Measurements from ENCODE around the gene PDZK1. TPM values are rescaled to one million over a fixed set of nuclear protein-coding genes. Genes with fewer than 3 reads are reported as not detected.
"Not testable (repeated sequence)": the region's sequence is repeated elsewhere in the genome, so short reads cannot be mapped to it uniquely, and the experiment has no call there.

The PDZK1 gene
- total RNA-seq, 3 donors from 2014 or later, result 1.1 to 1.2 TPM; not detected in 1

DNA sequence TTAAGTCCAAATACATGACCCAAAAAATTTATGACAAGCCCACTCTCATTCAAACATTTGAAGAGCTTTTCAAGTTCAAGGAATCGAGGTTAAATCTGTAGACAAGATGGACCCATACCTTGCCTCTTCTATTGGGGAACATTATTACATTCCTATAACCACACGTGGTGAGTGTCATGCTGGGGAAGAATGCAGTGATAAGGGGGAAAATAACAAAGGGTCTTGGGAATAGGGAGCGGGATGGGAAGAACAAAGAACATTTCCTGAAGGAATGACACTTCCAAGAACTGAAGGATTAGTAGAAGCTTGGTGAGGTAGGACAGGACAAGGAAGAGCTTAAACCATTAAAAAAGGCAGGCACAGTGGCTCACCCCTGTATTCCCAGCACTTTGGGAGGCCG, 18.8 kb downstream of the PDZK1 start:
- no peak for ATAC-seq
- intact Hi-C loops (cut with DNase I, micrococcal nuclease), result no loop called here
- Histone ChIP-seq H3K4me1 (ENCODE audit: low read depth) (peaks cover 8% of the 10 kb centered on the region), H3K9me3 (no peaks in the 10 kb centered on the region), H3K36me3 (ENCODE audit: low read depth) (no peaks in the 10 kb centered on the region), H3K4me3 (no peak overlapping the region)
- DNase-seq, result no peak
- TF ChIP-seq, protein P1, sequence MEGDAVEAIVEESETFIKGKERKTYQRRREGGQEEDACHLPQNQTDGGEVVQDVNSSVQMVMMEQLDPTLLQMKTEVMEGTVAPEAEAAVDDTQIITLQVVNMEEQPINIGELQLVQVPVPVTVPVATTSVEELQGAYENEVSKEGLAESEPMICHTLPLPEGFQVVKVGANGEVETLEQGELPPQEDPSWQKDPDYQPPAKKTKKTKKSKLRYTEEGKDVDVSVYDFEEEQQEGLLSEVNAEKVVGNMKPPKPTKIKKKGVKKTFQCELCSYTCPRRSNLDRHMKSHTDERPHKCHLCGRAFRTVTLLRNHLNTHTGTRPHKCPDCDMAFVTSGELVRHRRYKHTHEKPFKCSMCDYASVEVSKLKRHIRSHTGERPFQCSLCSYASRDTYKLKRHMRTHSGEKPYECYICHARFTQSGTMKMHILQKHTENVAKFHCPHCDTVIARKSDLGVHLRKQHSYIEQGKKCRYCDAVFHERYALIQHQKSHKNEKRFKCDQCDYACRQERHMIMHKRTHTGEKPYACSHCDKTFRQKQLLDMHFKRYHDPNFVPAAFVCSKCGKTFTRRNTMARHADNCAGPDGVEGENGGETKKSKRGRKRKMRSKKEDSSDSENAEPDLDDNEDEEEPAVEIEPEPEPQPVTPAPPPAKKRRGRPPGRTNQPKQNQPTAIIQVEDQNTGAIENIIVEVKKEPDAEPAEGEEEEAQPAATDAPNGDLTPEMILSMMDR (IDR thresholded peaks at IDR 0.05), result no peak

DNA sequence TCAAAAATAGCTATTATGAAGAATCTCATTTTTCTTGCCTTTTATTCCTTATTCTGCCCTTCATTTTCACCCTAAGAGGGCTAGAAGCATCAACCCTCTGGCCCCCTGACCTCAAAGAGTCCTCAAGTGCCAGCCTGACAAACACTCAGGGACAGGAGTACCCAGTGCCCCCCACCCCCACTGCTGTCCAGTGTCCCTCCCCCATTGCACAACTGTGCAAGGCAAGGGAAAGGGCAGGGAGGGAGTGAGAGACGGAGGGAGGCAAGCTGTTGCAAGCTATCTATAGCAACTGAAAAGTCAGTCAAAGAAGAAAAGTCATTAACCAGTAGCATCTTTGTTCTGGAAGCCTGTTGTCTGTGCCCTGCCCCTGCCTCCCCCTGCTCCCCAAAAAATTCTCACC, 21.1 kb downstream of the PDZK1 start:
- DNase-seq; intact Hi-C loops (cut with DNase I, micrococcal nuclease); H3K4me1 ChIP-seq (ENCODE audit: low read depth); H3K4me3 ChIP-seq; H3K9me3 ChIP-seq; ATAC-seq; H3K36me3 ChIP-seq (ENCODE audit: low read depth): not testable (repeated sequence)

DNA sequence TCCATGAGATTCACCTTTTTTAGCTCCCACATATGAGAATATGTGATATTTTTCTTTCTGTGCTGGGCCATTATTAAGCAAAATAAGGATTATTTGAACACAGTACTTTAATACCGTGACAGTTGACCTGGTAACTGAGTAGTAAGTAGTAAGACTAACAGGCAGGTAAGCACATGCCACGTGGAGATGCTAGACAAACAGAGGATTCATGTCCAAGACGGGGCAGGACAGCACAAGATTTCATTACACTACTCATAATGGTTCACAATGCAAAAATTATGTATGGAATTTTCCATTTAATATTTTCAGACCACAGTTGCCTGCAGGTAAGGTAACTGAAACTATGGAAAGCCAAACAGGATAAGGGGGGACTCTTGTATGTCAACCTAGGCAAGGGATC, 22.3 kb downstream of the PDZK1 start:
- DNase-seq; H3K4me1 ChIP-seq (ENCODE audit: low read depth); H3K36me3 ChIP-seq (ENCODE audit: low read depth); ATAC-seq; H3K9me3 ChIP-seq; H3K4me3 ChIP-seq; intact Hi-C loops (cut with DNase I, micrococcal nuclease): not testable (repeated sequence)

DNA sequence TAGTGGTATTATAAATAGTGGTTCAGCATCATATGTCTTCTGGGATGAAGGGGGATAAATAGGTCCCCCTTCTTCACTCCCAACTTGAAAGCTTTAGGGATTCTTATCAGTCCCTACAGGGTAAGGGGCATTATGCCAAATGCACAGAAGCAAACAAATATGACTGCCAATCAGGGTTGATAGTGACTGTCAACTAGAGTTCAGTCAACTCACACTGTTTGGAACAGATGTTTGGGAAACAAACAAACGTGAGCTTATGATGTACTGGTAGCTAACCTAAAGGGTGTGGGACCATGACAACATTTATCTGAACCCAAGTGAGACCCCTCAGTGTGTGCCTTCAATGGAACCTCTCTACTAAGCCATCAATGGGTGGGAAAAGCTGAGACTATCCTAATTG, 34.0 kb downstream of the PDZK1 start:
- DNase-seq; H3K9me3 ChIP-seq; H3K36me3 ChIP-seq (ENCODE audit: low read depth); ATAC-seq; intact Hi-C loops (cut with DNase I, micrococcal nuclease); H3K4me1 ChIP-seq (ENCODE audit: low read depth); H3K4me3 ChIP-seq: not testable (repeated sequence)

DNA sequence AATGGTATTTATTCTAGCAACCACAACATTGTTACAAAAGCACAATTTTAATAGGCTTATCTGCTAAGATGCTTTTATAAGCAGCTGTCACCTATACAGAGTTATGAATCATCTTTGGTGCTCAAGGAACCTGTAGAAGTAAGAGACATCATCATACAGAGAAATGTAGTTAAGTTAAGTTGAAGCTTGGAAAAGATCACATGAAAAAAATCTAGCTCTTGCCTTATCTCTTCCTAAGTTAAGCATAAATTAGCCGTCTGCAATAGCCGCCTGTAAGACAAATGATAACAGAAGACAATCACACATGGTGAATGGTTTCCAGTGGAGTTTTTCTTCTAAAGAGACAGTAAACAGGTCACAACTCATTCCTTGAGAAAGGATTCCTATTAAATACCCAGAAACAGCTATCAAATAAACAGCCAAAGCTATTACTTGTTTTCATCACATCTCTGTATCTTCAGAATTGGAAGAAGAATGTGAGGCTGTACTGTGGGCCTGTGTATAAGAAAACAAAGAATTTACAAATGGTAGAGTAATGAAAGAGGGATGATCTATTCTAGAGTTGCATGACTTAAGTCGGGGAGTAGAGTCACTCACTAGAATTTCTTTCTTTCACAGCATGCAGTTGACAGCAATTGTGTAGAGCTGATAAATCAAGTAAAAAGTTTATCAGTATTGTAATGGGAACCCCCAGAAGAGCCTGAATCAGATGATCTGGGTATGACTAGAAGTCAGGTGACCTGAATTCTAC, 36.0 kb downstream of the PDZK1 start:
- ATAC-seq, DNase-seq: not testable (repeated sequence)

DNA sequence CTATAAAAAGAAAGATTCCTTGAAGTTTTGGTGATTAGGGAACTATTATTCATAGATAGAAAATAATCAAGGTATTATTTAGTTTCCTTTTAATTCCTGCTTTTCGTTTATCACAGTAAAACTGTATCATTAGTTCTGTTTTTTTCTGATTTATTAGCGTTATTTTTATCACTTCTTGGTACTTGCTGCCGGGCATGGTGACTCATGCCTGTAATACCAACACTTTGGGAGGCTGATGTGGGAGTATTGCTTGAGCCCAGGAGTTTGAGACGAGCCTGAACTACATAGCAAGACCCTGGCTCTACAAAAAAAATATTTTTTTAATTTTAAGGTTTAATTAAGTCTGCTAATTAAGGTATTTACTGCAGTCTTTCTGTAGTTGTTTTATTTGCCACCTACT, 42.2 kb downstream of the PDZK1 start:
- H3K4me3 ChIP-seq; DNase-seq; ATAC-seq; H3K4me1 ChIP-seq (ENCODE audit: low read depth); intact Hi-C loops (cut with DNase I, micrococcal nuclease); H3K36me3 ChIP-seq (ENCODE audit: low read depth); H3K9me3 ChIP-seq: not testable (repeated sequence)

More for the DNA sequence above, 36.0 kb downstream of the PDZK1 start:
- intact Hi-C loops (cut with DNase I, micrococcal nuclease); H3K9me3 ChIP-seq; H3K36me3 ChIP-seq (ENCODE audit: low read depth); H3K4me3 ChIP-seq; H3K4me1 ChIP-seq (ENCODE audit: low read depth): not testable (repeated sequence)

DNA sequence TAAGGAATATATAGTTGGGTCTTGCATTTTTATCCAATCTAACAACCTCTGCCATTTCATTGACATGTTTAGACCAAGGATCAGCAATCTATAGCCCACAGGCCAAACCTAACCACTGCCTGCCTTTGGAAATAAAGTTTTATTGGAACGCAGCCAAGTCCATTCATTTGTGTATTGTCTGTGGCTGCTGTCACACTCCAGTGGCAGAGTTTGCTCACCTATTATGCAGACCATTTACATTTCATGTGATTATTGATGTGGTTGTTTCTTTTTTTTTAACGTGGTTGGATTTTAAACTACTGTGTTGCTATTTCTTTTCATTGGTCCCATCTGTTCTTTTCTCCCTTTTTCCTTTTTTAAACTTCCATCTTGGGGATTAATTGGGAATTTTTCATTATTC, 44.7 kb downstream of the PDZK1 start:
- intact Hi-C loops (cut with DNase I, micrococcal nuclease), result not testable (repeated sequence)

DNA sequence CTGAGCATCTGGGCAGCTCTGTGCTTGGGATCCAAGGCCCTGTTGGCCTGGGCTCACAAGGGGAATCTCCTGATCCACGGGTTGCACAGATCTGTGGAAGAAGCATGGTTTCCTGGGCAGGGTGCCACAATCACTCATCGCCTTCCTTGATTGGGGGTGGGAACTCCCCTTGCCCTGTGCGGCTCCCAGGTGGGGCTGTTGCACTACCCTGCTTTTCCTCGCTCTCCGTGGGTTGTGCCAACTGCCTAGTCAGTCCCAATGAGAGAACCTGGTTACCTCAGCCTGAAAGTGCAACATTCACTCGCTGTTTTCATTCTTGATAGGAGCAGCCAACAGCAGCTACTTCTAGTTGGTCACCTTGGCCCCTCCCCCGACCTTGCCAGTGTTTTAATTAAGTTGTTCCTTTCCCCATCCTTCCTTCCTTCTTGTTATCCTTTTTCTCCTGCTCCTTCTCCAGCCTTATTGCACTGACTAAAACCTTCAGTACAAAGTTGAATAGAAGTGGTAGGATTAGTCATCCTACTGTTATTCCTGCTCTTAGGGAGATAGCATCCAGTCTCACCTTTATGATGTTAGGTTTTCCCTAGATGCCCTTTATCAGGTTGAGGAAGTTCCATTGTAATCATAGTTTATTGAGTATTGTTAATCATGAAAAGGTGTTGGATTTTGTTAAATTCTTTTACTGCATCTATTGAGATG, 50.8 kb downstream of the PDZK1 start:
- H3K4me3 ChIP-seq; H3K36me3 ChIP-seq (ENCODE audit: low read depth); H3K9me3 ChIP-seq; DNase-seq; ATAC-seq; H3K4me1 ChIP-seq (ENCODE audit: low read depth); intact Hi-C loops (cut with DNase I, micrococcal nuclease): not testable (repeated sequence)

More for the DNA sequence above, 44.7 kb downstream of the PDZK1 start:
- not testable (repeated sequence) for H3K9me3 ChIP-seq; DNase-seq; H3K4me3 ChIP-seq; H3K36me3 ChIP-seq (ENCODE audit: low read depth); H3K4me1 ChIP-seq (ENCODE audit: low read depth); ATAC-seq

DNA sequence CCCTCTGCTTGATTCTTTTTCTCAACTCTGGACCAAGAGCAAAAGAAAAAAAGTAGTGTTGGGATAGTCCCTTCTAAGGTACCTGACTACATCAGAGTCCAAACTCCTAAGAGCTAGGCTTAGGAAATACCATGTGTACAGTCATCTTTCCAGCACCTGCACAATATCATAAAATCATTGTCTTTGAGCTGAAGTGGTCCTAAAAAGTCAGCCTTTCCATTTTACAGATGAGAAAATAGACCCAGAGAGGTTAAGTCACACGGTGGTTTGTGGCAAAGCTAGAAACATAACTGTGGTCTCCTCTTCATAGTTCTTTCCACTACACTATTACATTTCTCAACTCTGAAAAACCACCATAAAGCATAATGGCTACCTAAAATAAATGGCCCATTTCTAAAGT, 63.2 kb downstream of the PDZK1 start:
- H3K4me1 ChIP-seq (ENCODE audit: low read depth); H3K36me3 ChIP-seq (ENCODE audit: low read depth); H3K9me3 ChIP-seq; DNase-seq; H3K4me3 ChIP-seq; intact Hi-C loops (cut with DNase I, micrococcal nuclease); ATAC-seq: not testable (repeated sequence)

DNA sequence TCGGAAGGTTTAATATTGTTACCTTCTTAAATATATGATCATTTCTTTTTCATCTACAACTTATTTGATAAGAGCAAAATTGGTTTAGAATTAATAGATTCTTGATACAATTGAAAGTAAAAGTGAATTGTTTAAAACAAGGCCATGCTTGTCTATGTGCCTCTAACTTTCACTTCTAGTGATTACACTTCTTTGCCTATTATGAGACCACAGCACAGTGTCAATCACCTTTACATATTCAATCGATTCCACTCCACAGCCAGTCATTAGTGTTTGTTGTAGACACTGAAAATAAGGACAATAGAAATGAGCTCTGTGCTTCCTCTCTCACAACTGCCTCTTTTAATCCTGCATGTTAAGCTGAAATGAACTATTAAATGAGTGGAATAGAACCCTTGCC, 65.3 kb downstream of the PDZK1 start:
- not testable (repeated sequence) for H3K36me3 ChIP-seq (ENCODE audit: low read depth); ATAC-seq

DNA sequence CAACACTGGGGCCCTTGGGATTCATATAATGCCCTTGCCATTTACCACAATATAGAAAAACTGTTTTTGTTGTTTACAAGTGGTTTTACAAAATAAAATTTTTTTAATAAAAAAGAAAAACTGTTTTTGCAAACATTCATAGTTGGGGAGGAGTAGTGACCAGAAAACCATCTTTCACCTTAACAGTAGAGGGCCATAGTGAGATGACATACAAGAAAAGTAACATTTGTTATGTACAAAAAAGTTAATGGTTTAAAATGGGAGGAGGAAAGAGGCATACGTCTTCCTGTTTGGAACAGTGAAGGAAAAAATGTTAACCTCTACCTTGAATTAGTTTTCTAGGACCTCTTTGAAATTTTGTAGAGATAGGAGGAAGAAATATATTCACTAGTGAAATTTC, 70.9 kb downstream of the PDZK1 start:
- intact Hi-C loops (cut with DNase I, micrococcal nuclease); H3K9me3 ChIP-seq; DNase-seq; ATAC-seq; H3K4me3 ChIP-seq; H3K4me1 ChIP-seq (ENCODE audit: low read depth); H3K36me3 ChIP-seq (ENCODE audit: low read depth): not testable (repeated sequence)

More for the DNA sequence above, 65.3 kb downstream of the PDZK1 start:
- DNase-seq; H3K4me3 ChIP-seq; H3K9me3 ChIP-seq; intact Hi-C loops (cut with DNase I, micrococcal nuclease); H3K4me1 ChIP-seq (ENCODE audit: low read depth): not testable (repeated sequence)

DNA sequence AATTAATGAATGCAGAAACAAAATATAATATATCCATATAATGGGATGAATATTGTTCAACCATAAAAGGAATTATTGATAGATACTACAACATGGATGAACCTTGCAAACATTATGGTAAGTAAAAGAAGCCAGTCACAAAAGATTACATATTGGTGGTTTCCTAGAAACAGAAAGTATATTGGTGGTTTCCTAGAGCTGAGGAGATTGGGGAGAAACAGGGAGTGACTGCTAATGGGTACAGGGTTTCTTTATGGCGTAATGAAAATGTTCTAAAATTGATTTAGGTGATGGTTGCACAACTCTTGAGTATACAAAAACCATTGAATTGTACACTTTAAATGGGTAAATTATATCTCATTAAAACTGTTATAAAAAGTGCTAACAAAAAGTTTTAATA, 85.0 kb downstream of the PDZK1 start:
- ATAC-seq; H3K4me1 ChIP-seq (ENCODE audit: low read depth); H3K36me3 ChIP-seq (ENCODE audit: low read depth); H3K9me3 ChIP-seq; H3K4me3 ChIP-seq; DNase-seq; intact Hi-C loops (cut with DNase I, micrococcal nuclease): not testable (repeated sequence)
